Smooth muscle cell (in vitro differentiated cells): ENCODE data around the gene CSTPP1. TPM values are rescaled to one million over a fixed set of nuclear protein-coding genes. Genes with fewer than 3 reads are reported as not detected.
A peak's percentile ranks its signal among the peaks of the same experiment; 100 is the strongest.

ENCODE experiments used
- DNase-seq: peaks from one replicate; lab custom pipeline; 2025; ENCODE audit not compliant: unreplicated experiment; lab: John Stamatoyannopoulos, UW
- H2AFZ ChIP-seq: fragments of 200-600 bp; sonication (generic); 2 replicates; pipeline ENCODE4 v1.6.0; 2016; ENCODE audit warnings: antibody characterized with exemption, low read depth, mild to moderate bottlenecking
- H3F3A ChIP-seq: fragments of 200-600 bp; sonication (generic); 2 replicates; pipeline ENCODE4 v1.6.0; 2017; ENCODE audit warnings: antibody characterized with exemption, low read depth
- H3K27ac ChIP-seq: fragments of 200-600 bp; sonication (generic); 2 replicates; pipeline ENCODE4 v1.5.1; 2016; ENCODE audit warnings: low read depth, mild to moderate bottlenecking
- H3K27me3 ChIP-seq: fragments of 200-600 bp; sonication (generic); 2 replicates; pipeline ENCODE4 v1.6.1; 2016; ENCODE audit warnings: low read depth, mild to moderate bottlenecking
- H3K36me3 ChIP-seq: fragments of 200-600 bp; sonication (generic); 2 replicates; pipeline ENCODE4 v1.5.1; 2016; ENCODE audit warnings: low read depth
- H3K4me1 ChIP-seq: fragments of 200-600 bp; sonication (generic); 2 replicates; pipeline ENCODE4 v1.5.1; 2016; ENCODE audit warnings: low read depth
- H3K4me2 ChIP-seq: fragments of 200-600 bp; sonication (generic); 2 replicates; pipeline ENCODE4 v1.6.0; 2016; ENCODE audit warnings: mild to moderate bottlenecking
- H3K4me3 ChIP-seq: fragments of 200-600 bp; sonication (generic); 2 replicates; pipeline ENCODE4 v1.5.1; 2016; ENCODE audit warnings: mild to moderate bottlenecking
- H3K79me2 ChIP-seq: fragments of 200-600 bp; sonication (generic); 2 replicates; pipeline ENCODE4 v1.6.0; 2016; ENCODE audit warnings: low read depth, mild to moderate bottlenecking
- H3K9ac ChIP-seq: fragments of 200-600 bp; sonication (generic); 2 replicates; pipeline ENCODE4 v1.6.0; 2016; ENCODE audit warnings: low read depth
- H3K9me3 ChIP-seq: fragments of 200-600 bp; sonication (generic); replicated peaks from 2 replicates; pipeline ENCODE4 v1.5.1; 2016; ENCODE audit warnings: low read depth
- H4K20me1 ChIP-seq: fragments of 200-600 bp; sonication (generic); 2 replicates; pipeline ENCODE4 v1.6.0; 2016; ENCODE audit warnings: low read depth
- CTCF ChIP-seq: fragments of 200-600 bp; sonication (generic); IDR thresholded peaks from 2 replicates; pipeline ENCODE4 v1.5.1; 2017; ENCODE audit warnings: borderline replicate concordance, mild to moderate bottlenecking, antibody characterized with exemption; ENCODE audit not compliant: insufficient read depth, poor library complexity, severe bottlenecking
- WGBS: methylation state at CpG from one replicate; pipeline ENCODE4 v1.1.7; 2016; ENCODE audit warnings: low lambda C conversion rate; 5-methylcytosine and 5-hydroxymethylcytosine counted together
- polyA plus RNA-seq: library from polyadenylated mRNA; unstranded; fragments of >200 nt; fragmentation: Nextera tagmentation; extraction: Ambion mirVana; gene quantifications from 2 replicates; pipeline ENCODE4 v1.2.1, GENCODE V29; 2016
- total RNA-seq: library from RNA; depleted of rRNA; stranded (reverse); fragments of >200 nt; gene quantifications from 2 replicates; pipeline ENCODE4 v1.2.3, GENCODE V29; 2014

The CSTPP1 gene
- total and polyA plus RNA-seq, 2 experiments from 2014 or later: 37.4 to 44.8 TPM

DNA sequence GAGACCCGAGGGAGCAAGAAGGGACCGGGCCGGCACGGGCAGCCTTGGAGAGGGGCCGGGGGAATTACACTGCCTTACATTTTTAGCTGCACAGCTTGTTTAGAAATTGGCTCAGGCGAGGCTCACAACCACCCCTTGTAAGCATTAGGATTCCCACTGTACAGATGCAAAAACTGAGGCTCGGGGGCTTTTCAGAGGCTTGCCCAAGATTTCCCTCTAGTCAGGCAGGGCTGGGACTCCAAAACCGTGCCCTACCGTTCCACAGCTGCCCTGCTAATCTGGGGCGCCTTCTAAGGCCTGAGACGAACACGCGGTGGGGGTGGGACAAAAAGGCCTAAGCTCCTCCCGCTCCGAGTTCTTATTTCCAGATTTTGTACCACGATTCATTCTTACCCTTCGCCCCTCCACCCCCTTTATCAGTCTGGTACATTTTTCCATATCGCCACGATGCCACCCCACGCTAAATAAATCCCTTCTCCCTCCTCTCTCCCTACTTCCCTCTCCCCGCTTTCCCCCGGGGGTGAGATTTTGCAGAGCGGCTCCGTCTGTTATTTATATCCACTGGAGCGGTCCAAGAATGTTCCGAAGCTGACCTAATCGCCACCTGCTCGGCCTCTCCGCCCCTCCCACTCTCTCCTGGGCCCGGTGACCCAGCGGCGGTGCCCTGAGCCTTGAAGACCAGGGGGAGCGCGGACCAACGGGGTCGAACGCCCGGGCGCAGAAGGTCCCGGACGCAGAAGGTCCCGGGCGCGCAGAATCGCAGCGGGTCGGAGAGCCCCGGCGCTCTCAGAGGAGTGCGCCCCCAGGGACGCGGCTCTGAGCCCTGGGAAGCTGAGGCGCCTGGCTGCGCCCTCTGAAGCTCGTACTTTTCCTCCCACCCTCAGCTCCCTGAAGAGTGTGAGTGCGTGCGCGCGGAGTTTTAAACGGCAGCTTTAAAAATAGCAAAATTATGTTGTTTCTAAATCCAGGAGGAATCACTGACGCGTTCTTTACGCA, 250.4 kb downstream of the CSTPP1 start:
- Histone ChIP-seq H3K27me3 (no peaks in the 10 kb centered on the region), H3K4me2 (peak overlapping the region; percentile 95), H2AFZ (peak overlapping the region; percentile 76), H3K36me3 (no peaks in the 10 kb centered on the region), H4K20me1 (no peaks in the 10 kb centered on the region), H3K4me3 (peak overlapping the region; percentile 80), H3F3A (peaks cover 16% of the 10 kb centered on the region), H3K9me3 (no peaks in the 10 kb centered on the region), H3K9ac (no peak overlapping the region), H3K4me1 (peaks cover 10% of the 10 kb centered on the region), H3K27ac (no peak overlapping the region), H3K79me2 (peaks cover 9% of the 10 kb centered on the region)
- no peak for TF ChIP-seq CTCF
- DNase-seq: peak; percentile 41
- WGBS: under 1% methylated on average over 62 of the region's 63 CpGs

DNA sequence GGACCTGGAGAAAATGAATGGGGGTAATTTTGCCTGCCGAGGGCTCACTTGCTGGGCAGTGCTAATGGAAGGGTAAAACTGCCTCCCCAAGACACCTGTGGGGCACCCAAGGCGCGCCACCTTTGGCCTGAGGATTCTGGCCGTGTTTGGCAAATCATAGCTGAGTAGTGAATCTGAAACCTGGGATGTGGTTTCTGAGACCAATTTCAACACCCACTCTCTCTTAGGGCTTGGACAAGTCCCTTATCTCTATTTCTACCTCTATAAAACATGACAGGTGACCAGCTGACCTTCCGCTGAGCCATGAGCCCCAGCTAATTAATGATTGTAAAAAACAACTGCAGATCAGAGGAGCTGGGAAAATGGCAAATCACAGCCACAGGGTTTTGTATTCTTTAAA, 251.2 kb downstream of the CSTPP1 start:
- TF ChIP-seq CTCF: no peak
- DNase-seq: no peak
- no peak overlapping the region for H3K9ac ChIP-seq

DNA sequence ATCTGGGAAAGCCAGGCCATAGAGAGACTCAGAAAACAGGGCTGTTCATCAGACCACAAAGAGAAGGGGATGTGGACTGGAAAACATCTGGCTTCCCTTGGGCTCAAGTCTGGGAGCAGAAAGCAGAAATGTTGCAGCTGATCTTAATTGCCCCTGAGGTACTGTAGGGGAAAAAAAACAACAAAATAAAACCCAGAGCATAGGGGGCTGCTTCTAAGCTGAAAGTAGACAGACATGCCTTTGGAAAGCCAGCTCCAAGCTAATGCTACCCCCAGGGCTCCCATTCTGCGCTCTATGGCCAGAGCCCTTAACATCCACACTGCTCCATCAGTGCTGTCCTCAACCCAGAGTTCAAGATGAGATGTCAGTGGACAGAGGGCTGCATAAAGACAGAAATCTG, 251.7 kb downstream of the CSTPP1 start:
- no peak for DNase-seq
- Histone ChIP-seq H3F3A (peaks cover 16% of the 10 kb centered on the region), H3K9me3 (no peaks in the 10 kb centered on the region), H3K36me3 (no peaks in the 10 kb centered on the region), H3K27ac (no peak overlapping the region), H3K4me3 (no peak overlapping the region), H3K9ac (no peak overlapping the region), H4K20me1 (no peaks in the 10 kb centered on the region), H3K79me2 (peaks cover 9% of the 10 kb centered on the region), H3K27me3 (no peaks in the 10 kb centered on the region), H3K4me1 (peaks cover 10% of the 10 kb centered on the region), H3K4me2 (no peak overlapping the region), H2AFZ (no peak overlapping the region)
- no peak for TF ChIP-seq CTCF
- WGBS: 90% methylated on average over 1 of the region's 1 CpG

More for the DNA sequence above, 251.2 kb downstream of the CSTPP1 start:
- peaks cover 10% of the 10 kb centered on the region for H3K4me1 ChIP-seq
- H3F3A ChIP-seq: peaks cover 16% of the 10 kb centered on the region
- H4K20me1 ChIP-seq: no peaks in the 10 kb centered on the region
- peak overlapping the region; percentile 95 for H3K4me2 ChIP-seq
- peak overlapping the region; percentile 80 for H3K4me3 ChIP-seq
- no peaks in the 10 kb centered on the region for H3K36me3 ChIP-seq
- H3K79me2 ChIP-seq: peaks cover 9% of the 10 kb centered on the region
- no peaks in the 10 kb centered on the region for H3K27me3 ChIP-seq
- WGBS: 26% methylated on average over 5 of the region's 5 CpGs
- peak overlapping the region; percentile 28 for H2AFZ ChIP-seq
- no peaks in the 10 kb centered on the region for H3K9me3 ChIP-seq
- no peak overlapping the region for H3K27ac ChIP-seq
